HepG2 (cell line): ENCODE results near the gene KRT13. TPM values are rescaled to one million over a fixed set of nuclear protein-coding genes. Genes with fewer than 3 reads are reported as not detected.
A peak's percentile ranks its signal among the peaks of the same experiment; 100 is the strongest.

ENCODE experiments used
- CENPT ChIP-seq: sonication (generic); formaldehyde crosslinking; IDR thresholded peaks from 2 replicates; pipeline ENCODE4 v1.8.0; 2022; ENCODE audit warnings: low read depth, mild to moderate bottlenecking, moderate library complexity, missing genetic modification reagents
- EEA1 ChIP-seq: sonication (generic); formaldehyde crosslinking; IDR thresholded peaks from 2 replicates; pipeline ENCODE4 v1.5.1; 2020; ENCODE audit warnings: mild to moderate bottlenecking, missing genetic modification reagents, borderline replicate concordance
- FOXA3 ChIP-seq: IDR thresholded peaks from 2 replicates; pipeline ENCODE4 v1.6.1; 2016; ENCODE audit warnings: missing genetic modification reagents, missing compliant biosample characterization
- KDM1A ChIP-seq: IDR thresholded peaks from 2 replicates; pipeline ENCODE4 v1.6.1; 2016; ENCODE audit warnings: missing compliant biosample characterization
- KLF11 ChIP-seq: IDR thresholded peaks from 2 replicates; pipeline ENCODE4 v1.6.1; 2016; ENCODE audit warnings: missing compliant biosample characterization
- KLF16 ChIP-seq, 2 experiments: sonication (generic) in 1 of 2; formaldehyde crosslinking in 1 of 2; IDR thresholded peaks; 2 replicates each; pipeline versions ENCODE4 v1.6.1 to v1.8.0; 2016 to 2023; ENCODE audit warnings: missing genetic modification reagents in 2 of 2, missing compliant biosample characterization in 1 of 2
- MEIS2 ChIP-seq: sonication (generic); formaldehyde crosslinking; IDR thresholded peaks from 2 replicates; pipeline ENCODE4 v1.9.0; 2021; ENCODE audit warnings: mild to moderate bottlenecking, missing genetic modification reagents
- NCOA2 ChIP-seq: sonication (generic); formaldehyde crosslinking; IDR thresholded peaks from 2 replicates; pipeline ENCODE4 v1.8.0; 2022; ENCODE audit warnings: inconsistent platforms
- SP140L ChIP-seq: sonication (generic); formaldehyde crosslinking; IDR thresholded peaks from 2 replicates; pipeline ENCODE4 v1.4.0; 2020; ENCODE audit warnings: missing genetic modification reagents, borderline replicate concordance
- ZIK1 ChIP-seq: sonication (generic); formaldehyde crosslinking; IDR thresholded peaks from 2 replicates; pipeline ENCODE4 v1.5.0; 2020; ENCODE audit warnings: mild to moderate bottlenecking, low read depth, missing genetic modification reagents, borderline replicate concordance
- ZNF232 ChIP-seq: sonication (generic); formaldehyde crosslinking; IDR thresholded peaks from 2 replicates; pipeline ENCODE4 v1.4.0; 2020; ENCODE audit warnings: missing genetic modification reagents, borderline replicate concordance
- ZNF24 ChIP-seq: fragments of 450-650 bp; IDR thresholded peaks from 2 replicates; pipeline ENCODE4 v1.6.1; 2017; ENCODE audit warnings: antibody characterized with exemption, mild to moderate bottlenecking
- ZNF878 ChIP-seq: sonication (generic); formaldehyde crosslinking; IDR thresholded peaks from 2 replicates; pipeline ENCODE4 v1.8.1; 2023; ENCODE audit warnings: mild to moderate bottlenecking, missing genetic modification reagents, moderate library complexity
- ZNF883 ChIP-seq: sonication (generic); formaldehyde crosslinking; IDR thresholded peaks from 2 replicates; pipeline ENCODE4 v1.5.1; 2020; ENCODE audit warnings: mild to moderate bottlenecking, missing genetic modification reagents; ENCODE audit errors: not compliant biosample characterization
- polyA plus RNA-seq, 8 experiments: library from polyadenylated mRNA; depleted of rRNA in 3 of 8; stranded (reverse) in 7 of 8; unstranded in 1 of 8; fragments of >200 nt; fragmentation: Illumina TruSeq in 4 of 8; extraction: Trizol in 4 of 8; gene quantifications; 2 replicates each; pipeline versions ENCODE4 v1.2.1 to v1.2.3, GENCODE V29; 2011 to 2016; ENCODE audit warnings: low read depth in 4 of 8, missing spikeins in 1 of 8, mixed read lengths in 1 of 8; ENCODE audit not compliant: insufficient read depth in 1 of 8
- total RNA-seq, 5 experiments: library from RNA; depleted of rRNA; stranded (reverse); fragments of >200 nt; fragmentation: Illumina TruSeq; extraction: Trizol; gene quantifications; 2 replicates each; pipeline ENCODE4 v1.2.3, GENCODE V29; 2016; ENCODE audit warnings: low read depth in 1 of 5
- TF ChIP-seq, protein P1 (sequence below): sonication (generic); formaldehyde crosslinking; IDR thresholded peaks from 2 replicates; pipeline ENCODE4 v1.4.0; 2020; ENCODE audit warnings: missing genetic modification reagents
- TF ChIP-seq, protein P2 (sequence below): sonication (generic); formaldehyde crosslinking; IDR thresholded peaks from 2 replicates; pipeline ENCODE4 v1.8.1; 2022; ENCODE audit warnings: mild to moderate bottlenecking, missing genetic modification reagents
- TF ChIP-seq, protein P3 (sequence below): IDR thresholded peaks from 2 replicates; pipeline ENCODE4 v1.6.1; 2016; ENCODE audit warnings: mild to moderate bottlenecking, missing biosample characterization, missing genetic modification reagents
- TF ChIP-seq, protein P4 (sequence below): sonication (generic); formaldehyde crosslinking; IDR thresholded peaks from 2 replicates; pipeline ENCODE4 v1.5.0; 2020; ENCODE audit warnings: mild to moderate bottlenecking, missing genetic modification reagents
- TF ChIP-seq, protein P5 (sequence below): sonication (generic); formaldehyde crosslinking; IDR thresholded peaks from 2 replicates; pipeline ENCODE4 v1.4.0; 2020; ENCODE audit warnings: low read depth, mild to moderate bottlenecking, missing genetic modification reagents
- TF ChIP-seq, protein P6 (sequence below): sonication (generic); formaldehyde crosslinking; IDR thresholded peaks from 2 replicates; pipeline ENCODE4 v1.8.0; 2022; ENCODE audit warnings: missing genetic modification reagents, mild to moderate bottlenecking, borderline replicate concordance

Gene KRT13
- total and polyA plus RNA-seq, 2 of the 13 experiments (the other 11 are each of a cell fraction or from before 2014, with no cell fraction given): not detected

DNA sequence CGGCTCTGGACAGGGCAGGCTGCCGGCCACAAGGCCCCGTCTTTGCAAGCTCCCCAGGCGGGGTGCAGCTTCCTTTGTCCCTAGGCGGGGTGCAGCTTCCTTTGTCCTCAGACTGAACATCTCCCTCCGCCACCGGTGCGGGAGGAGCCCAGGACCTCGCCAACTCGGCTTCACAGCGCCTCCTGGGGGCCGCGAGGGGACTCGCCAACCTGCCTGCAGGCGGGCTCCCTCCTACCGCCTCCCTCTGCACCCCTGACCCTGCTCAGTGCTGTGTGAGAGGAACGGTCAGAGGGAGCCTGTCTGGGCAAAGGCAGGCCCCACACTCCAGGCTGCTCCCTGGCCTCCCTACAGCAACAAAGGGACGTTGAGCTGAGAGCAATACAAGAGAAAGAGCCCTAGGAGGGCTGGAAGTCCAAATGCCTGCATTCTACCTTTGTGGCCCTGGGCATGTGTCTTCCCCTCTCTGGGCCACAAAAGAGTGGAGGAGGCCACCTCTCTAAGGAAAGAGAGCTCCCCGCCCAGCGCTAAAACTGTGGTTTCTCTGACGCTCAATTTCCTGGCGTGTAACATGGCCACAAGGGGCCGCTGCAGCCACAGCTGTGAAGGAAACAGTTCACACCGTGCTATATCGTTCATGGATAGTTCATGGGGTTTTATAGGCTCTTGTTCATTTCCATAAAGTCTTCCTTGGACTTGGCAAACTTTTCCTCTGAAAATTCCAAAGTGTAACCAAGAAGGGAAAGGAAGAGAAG, 43.6 kb upstream of the KRT13 start (continued):
- TF ChIP-seq, protein P1, sequence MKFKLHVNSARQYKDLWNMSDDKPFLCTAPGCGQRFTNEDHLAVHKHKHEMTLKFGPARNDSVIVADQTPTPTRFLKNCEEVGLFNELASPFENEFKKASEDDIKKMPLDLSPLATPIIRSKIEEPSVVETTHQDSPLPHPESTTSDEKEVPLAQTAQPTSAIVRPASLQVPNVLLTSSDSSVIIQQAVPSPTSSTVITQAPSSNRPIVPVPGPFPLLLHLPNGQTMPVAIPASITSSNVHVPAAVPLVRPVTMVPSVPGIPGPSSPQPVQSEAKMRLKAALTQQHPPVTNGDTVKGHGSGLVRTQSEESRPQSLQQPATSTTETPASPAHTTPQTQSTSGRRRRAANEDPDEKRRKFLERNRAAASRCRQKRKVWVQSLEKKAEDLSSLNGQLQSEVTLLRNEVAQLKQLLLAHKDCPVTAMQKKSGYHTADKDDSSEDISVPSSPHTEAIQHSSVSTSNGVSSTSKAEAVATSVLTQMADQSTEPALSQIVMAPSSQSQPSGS: peak; percentile 42; the same call in 1 of the 2 replicates
- TF ChIP-seq KLF11 (CRISPR knock-in tag) (0 out of 2 replicates have a peak, but pooled peaks have one; percentile 38), EEA1 (no peak), KLF16 (CRISPR knock-in tag; IDR thresholded peaks at IDR 0.05) (peak in 1 of 2 experiments; percentile 69; a peak in 1 of 4 replicates), FOXA3 (CRISPR knock-in tag) (peak; percentile 27), KDM1A (no peak), SP140L (CRISPR knock-in tag) (0 out of 2 replicates have a peak, but pooled peaks have one; percentile 76), CENPT (CRISPR knock-in tag) (no peak), ZNF878 (no peak), ZNF232 (CRISPR knock-in tag) (no peak; the same call in 1 of the 2 replicates), NCOA2 (0 out of 2 replicates have a peak, but pooled peaks have one; percentile 10), ZNF883 (CRISPR knock-in tag) (peak; percentile 61), MEIS2 (CRISPR knock-in tag) (no peak), ZNF24 (no peak), ZIK1 (CRISPR knock-in tag) (peak; percentile 88; the same call in 1 of the 2 replicates)
- TF ChIP-seq, protein P2, sequence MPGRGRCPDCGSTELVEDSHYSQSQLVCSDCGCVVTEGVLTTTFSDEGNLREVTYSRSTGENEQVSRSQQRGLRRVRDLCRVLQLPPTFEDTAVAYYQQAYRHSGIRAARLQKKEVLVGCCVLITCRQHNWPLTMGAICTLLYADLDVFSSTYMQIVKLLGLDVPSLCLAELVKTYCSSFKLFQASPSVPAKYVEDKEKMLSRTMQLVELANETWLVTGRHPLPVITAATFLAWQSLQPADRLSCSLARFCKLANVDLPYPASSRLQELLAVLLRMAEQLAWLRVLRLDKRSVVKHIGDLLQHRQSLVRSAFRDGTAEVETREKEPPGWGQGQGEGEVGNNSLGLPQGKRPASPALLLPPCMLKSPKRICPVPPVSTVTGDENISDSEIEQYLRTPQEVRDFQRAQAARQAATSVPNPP (CRISPR knock-in tag): peak; percentile 48; the same call in 1 of the 2 replicates
- TF ChIP-seq, protein P3, sequence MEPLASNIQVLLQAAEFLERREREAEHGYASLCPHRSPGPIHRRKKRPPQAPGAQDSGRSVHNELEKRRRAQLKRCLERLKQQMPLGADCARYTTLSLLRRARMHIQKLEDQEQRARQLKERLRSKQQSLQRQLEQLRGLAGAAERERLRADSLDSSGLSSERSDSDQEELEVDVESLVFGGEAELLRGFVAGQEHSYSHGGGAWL: peak; percentile 67
- TF ChIP-seq, protein P4, sequence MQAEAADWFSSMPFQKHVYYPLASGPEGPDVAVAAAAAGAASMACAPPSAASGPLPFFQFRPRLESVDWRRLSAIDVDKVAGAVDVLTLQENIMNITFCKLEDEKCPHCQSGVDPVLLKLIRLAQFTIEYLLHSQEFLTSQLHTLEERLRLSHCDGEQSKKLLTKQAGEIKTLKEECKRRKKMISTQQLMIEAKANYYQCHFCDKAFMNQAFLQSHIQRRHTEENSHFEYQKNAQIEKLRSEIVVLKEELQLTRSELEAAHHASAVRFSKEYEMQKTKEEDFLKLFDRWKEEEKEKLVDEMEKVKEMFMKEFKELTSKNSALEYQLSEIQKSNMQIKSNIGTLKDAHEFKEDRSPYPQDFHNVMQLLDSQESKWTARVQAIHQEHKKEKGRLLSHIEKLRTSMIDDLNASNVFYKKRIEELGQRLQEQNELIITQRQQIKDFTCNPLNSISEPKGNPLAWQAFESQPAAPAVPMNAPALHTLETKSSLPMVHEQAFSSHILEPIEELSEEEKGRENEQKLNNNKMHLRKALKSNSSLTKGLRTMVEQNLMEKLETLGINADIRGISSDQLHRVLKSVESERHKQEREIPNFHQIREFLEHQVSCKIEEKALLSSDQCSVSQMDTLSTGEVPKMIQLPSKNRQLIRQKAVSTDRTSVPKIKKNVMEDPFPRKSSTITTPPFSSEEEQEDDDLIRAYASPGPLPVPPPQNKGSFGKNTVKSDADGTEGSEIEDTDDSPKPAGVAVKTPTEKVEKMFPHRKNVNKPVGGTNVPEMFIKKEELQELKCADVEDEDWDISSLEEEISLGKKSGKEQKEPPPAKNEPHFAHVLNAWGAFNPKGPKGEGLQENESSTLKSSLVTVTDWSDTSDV (CRISPR knock-in tag): no peak
- TF ChIP-seq, protein P5, sequence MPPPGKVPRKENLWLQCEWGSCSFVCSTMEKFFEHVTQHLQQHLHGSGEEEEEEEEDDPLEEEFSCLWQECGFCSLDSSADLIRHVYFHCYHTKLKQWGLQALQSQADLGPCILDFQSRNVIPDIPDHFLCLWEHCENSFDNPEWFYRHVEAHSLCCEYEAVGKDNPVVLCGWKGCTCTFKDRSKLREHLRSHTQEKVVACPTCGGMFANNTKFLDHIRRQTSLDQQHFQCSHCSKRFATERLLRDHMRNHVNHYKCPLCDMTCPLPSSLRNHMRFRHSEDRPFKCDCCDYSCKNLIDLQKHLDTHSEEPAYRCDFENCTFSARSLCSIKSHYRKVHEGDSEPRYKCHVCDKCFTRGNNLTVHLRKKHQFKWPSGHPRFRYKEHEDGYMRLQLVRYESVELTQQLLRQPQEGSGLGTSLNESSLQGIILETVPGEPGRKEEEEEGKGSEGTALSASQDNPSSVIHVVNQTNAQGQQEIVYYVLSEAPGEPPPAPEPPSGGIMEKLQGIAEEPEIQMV (CRISPR knock-in tag): 0 out of 2 replicates have a peak, but pooled peaks have one; percentile 75
- TF ChIP-seq, protein P6, sequence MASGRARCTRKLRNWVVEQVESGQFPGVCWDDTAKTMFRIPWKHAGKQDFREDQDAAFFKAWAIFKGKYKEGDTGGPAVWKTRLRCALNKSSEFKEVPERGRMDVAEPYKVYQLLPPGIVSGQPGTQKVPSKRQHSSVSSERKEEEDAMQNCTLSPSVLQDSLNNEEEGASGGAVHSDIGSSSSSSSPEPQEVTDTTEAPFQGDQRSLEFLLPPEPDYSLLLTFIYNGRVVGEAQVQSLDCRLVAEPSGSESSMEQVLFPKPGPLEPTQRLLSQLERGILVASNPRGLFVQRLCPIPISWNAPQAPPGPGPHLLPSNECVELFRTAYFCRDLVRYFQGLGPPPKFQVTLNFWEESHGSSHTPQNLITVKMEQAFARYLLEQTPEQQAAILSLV (CRISPR knock-in tag): no peak
